ENCODE results near the gene GULP1.

GULP1 gene

GRCh38 chr2:188619146-188619545 lies 327.5 kb downstream of the GULP1 start:
- Histone ChIP-seq H3K36me3 (ENCODE audit: control insufficient read depth in 2 of 2, insufficient read depth in 1 of 2, low read length in 2 of 2) (no peaks in the 10 kb centered on the region), H3K4me3 (ENCODE audit: low read depth, low read length) (no peak overlapping the region), H3K27ac (ENCODE audit: extremely low read depth, low read depth, low read length) (no peak overlapping the region), H3K9me3 (ENCODE audit: control insufficient read depth, insufficient read depth, low read depth, low read length) (no peaks in the 10 kb centered on the region), H3K4me1 (ENCODE audit: control insufficient read depth, insufficient read depth, low read length) (peaks cover 5% of the 10 kb centered on the region; the same call in 1 of the 2 replicates)
- no peak for TF ChIP-seq ZNF639 (tag by site-specific recombination; IDR thresholded peaks at IDR 0.05)
- no peak for TF ChIP-seq ZNF26 (tag by site-specific recombination; IDR thresholded peaks at IDR 0.05)
- TF ChIP-seq ZFHX2 (tag by site-specific recombination; conservative IDR thresholded peaks at IDR 0.05), result no peak
- TF ChIP-seq ZNF629 (tag by site-specific recombination; IDR thresholded peaks at IDR 0.05), result no peak
- TF ChIP-seq ZNF174 (tag by site-specific recombination; IDR thresholded peaks at IDR 0.05), result no peak
- no peak for TF ChIP-seq ZNF248 (tag by site-specific recombination; IDR thresholded peaks at IDR 0.05)
- no peak for TF ChIP-seq ZBTB10 (tag by site-specific recombination; IDR thresholded peaks at IDR 0.05)
- no peak for TF ChIP-seq ZNF529 (tag by site-specific recombination; IDR thresholded peaks at IDR 0.05; ENCODE audit: insufficient replicate concordance)
- TF ChIP-seq ZBTB48 (tag by site-specific recombination; IDR thresholded peaks at IDR 0.05), result no peak
- TF ChIP-seq ZBTB26 (tag by site-specific recombination; optimal IDR thresholded peaks at IDR 0.05), result no peak
- no peak for TF ChIP-seq ZNF621 (tag by site-specific recombination; IDR thresholded peaks at IDR 0.05)
- TF ChIP-seq ZNF658 (tag by site-specific recombination; IDR thresholded peaks at IDR 0.05), result no peak
- TF ChIP-seq ZNF175 (tag by site-specific recombination; IDR thresholded peaks at IDR 0.05), result no peak
- no peak for TF ChIP-seq ZNF571 (tag by site-specific recombination; IDR thresholded peaks at IDR 0.05)
- no peak for TF ChIP-seq ZNF548 (tag by site-specific recombination; IDR thresholded peaks at IDR 0.05)
- no peak for TF ChIP-seq EGR2 (tag by site-specific recombination; IDR thresholded peaks at IDR 0.05; ENCODE audit: low read depth)
- no peak for TF ChIP-seq GLI2 (tag by site-specific recombination; IDR thresholded peaks at IDR 0.05; ENCODE audit: borderline replicate concordance, low read depth)
- ChIA-PET POLR2A (no interaction called here), CTCF (no interaction called here)

GRCh38 chr2:188620916-188621315 lies 329.2 kb downstream of the GULP1 start:
- H3K27ac ChIP-seq (ENCODE audit: extremely low read depth, low read depth, low read length), result no peak overlapping the region
- H3K36me3 ChIP-seq (ENCODE audit: control insufficient read depth in 2 of 2, insufficient read depth in 1 of 2, low read length in 2 of 2), result no peaks in the 10 kb centered on the region
- ChIA-PET POLR2A (no interaction called here), CTCF (no interaction called here)
- peaks cover 9% of the 10 kb centered on the region; the same call in 1 of the 2 replicates for H3K4me1 ChIP-seq (ENCODE audit: control insufficient read depth, insufficient read depth, low read length)
- no peaks in the 10 kb centered on the region for H3K9me3 ChIP-seq (ENCODE audit: control insufficient read depth, insufficient read depth, low read depth, low read length)
- H3K4me3 ChIP-seq (ENCODE audit: low read depth, low read length), result no peak overlapping the region
- TF ChIP-seq YY1 (tag by site-specific recombination; IDR thresholded peaks at IDR 0.05) (no peak), HOXD13 (CRISPR knock-in tag; IDR thresholded peaks at IDR 0.05; ENCODE audit: borderline replicate concordance) (no peak), ZNF24 (tag by site-specific recombination; IDR thresholded peaks at IDR 0.05) (no peak), KLF16 (tag by site-specific recombination; IDR thresholded peaks at IDR 0.05) (no peak), ZNF274 (IDR thresholded peaks at IDR 0.05; ENCODE audit: low read length) (no peak), ZNF274 (tag by site-specific recombination; IDR thresholded peaks at IDR 0.05; ENCODE audit: borderline replicate concordance) (no peak), KLF9 (tag by site-specific recombination; IDR thresholded peaks at IDR 0.05; ENCODE audit: low read depth) (no peak), ZNF239 (tag by site-specific recombination; IDR thresholded peaks at IDR 0.05) (no peak), BCL11A (tag by site-specific recombination; IDR thresholded peaks at IDR 0.05; ENCODE audit: low read depth) (no peak), BCL11B (tag by site-specific recombination; IDR thresholded peaks at IDR 0.05; ENCODE audit: low read depth) (no peak), ZNF302 (tag by site-specific recombination; IDR thresholded peaks at IDR 0.05; ENCODE audit: low read depth) (no peak), ZNF571 (tag by site-specific recombination; IDR thresholded peaks at IDR 0.05) (no peak), ZNF626 (tag by site-specific recombination; IDR thresholded peaks at IDR 0.05) (no peak)

All from HEK293 (cell line).